Sigmoid colon (tissue), 7 donors: ENCODE results near the gene OPRD1. TPM values are rescaled to one million over a fixed set of nuclear protein-coding genes. Genes with fewer than 3 reads are reported as not detected.

Source experiments
- DNase-seq: peaks from one replicate; pipeline ENCODE4 v3.0.0-alpha.2; 2019
- H3K27ac ChIP-seq, 4 donors: fragments of 200-600 bp; sonication (generic); one replicate each; pipeline ENCODE4 v1.5.1; 2016 to 2019; ENCODE audit warnings: mild to moderate bottlenecking in 1 of 4
- H3K27me3 ChIP-seq, 3 donors: fragments of 200-600 bp; sonication (generic); one replicate each; pipeline ENCODE4 v1.5.1; 2019; ENCODE audit warnings: mild to moderate bottlenecking in 1 of 3
- H3K36me3 ChIP-seq, 4 donors: fragments of 200-600 bp; sonication (generic); one replicate each; pipeline ENCODE4 v1.5.1; 2016 to 2019
- H3K4me1 ChIP-seq, 4 donors: fragments of 200-600 bp; sonication (generic); one replicate each; pipeline ENCODE4 v1.5.1; 2017 to 2019
- H3K4me3 ChIP-seq, 4 donors: fragments of 200-600 bp; sonication (generic); one replicate each; pipeline ENCODE4 v1.5.1; 2017 to 2019; ENCODE audit warnings: mild to moderate bottlenecking in 2 of 4, moderate library complexity in 1 of 4
- H3K9me3 ChIP-seq, 4 donors: fragments of 200-600 bp in 3 of 4; sonication (generic) in 3 of 4; one replicate each; pipeline versions ENCODE4 v1.5.1 to v1.6.1; 2013 to 2019
- CTCF ChIP-seq, 4 experiments: fragments of 450-650 bp in 3 of 4; fragments of 200-600 bp in 1 of 4; IDR thresholded peaks; one replicate each; pipeline ENCODE4 v1.5.1; 2016 to 2019; ENCODE audit warnings: antibody characterized with exemption in 4 of 4, mild to moderate bottlenecking in 3 of 4, moderate library complexity in 2 of 4
- EP300 ChIP-seq, 4 donors: sonication (generic); formaldehyde crosslinking; IDR thresholded peaks; one replicate each; pipeline ENCODE4 v1.6.1; 2017; ENCODE audit warnings: antibody characterized with exemption in 4 of 4
- POLR2A ChIP-seq, 2 donors: fragments of 450-650 bp; IDR thresholded peaks; one replicate each; pipeline ENCODE4 v1.6.1; 2016; ENCODE audit warnings: antibody characterized with exemption in 2 of 2, mild to moderate bottlenecking in 2 of 2, moderate library complexity in 2 of 2
- POLR2AphosphoS5 ChIP-seq, 4 donors: sonication (generic); formaldehyde crosslinking; IDR thresholded peaks; one replicate each; pipeline ENCODE4 v1.6.1; 2017; ENCODE audit warnings: antibody characterized with exemption in 4 of 4
- WGBS, 2 donors: extraction: QIAGEN DNeasy Blood & Tissue Kit; methylation state at CpG; one replicate each; pipeline ENCODE4 v1.1.7; 2013; 5-methylcytosine and 5-hydroxymethylcytosine counted together
- intact Hi-C: fragments of 100-400 bp; cut with DNase I; formaldehyde crosslinking; loops from one replicate; pipeline ENCODE4 v1.15.1; 2023
- polyA plus RNA-seq, 3 donors: library from polyadenylated mRNA; stranded (reverse); fragments of 200-250 nt; gene quantifications; one replicate each; pipeline ENCODE4 v1.2.3, GENCODE V29; 2013
- total RNA-seq, 4 donors: library from RNA; depleted of rRNA; stranded (reverse); fragments of >200 nt; gene quantifications; one replicate each; pipeline ENCODE4 v1.1.0, GENCODE V29; 2016
- donor health status: healthy with polysubstance abuse.
- donor health status: Bipolar disorder and iron deficiency.
- donor health status: healthy.

OPRD1 gene
- total and polyA plus RNA-seq, 7 donors, result under 0.01 to 1.8 (median 0.42) TPM; not detected in 1

- 23 to 70% methylated on average over 3 of the region's 3 CpGs for WGBS, 2 donors
- Histone ChIP-seq H3K9me3 (no peaks in the 10 kb centered on the region), H3K27ac (no peak overlapping the region), H3K4me1 (no peaks in the 10 kb centered on the region), H3K4me3 (no peak overlapping the region), H3K27me3 (no peaks in the 10 kb centered on the region), H3K36me3 (no peaks in the 10 kb centered on the region)
- DNase-seq, result no peak
- intact Hi-C loops, result no loop called here
- no peak for TF ChIP-seq EP300 (IDR thresholded peaks at IDR 0.05)
- no peak for TF ChIP-seq POLR2AphosphoS5 (IDR thresholded peaks at IDR 0.05)
- no peak for TF ChIP-seq CTCF (IDR thresholded peaks at IDR 0.05)
- no peak for TF ChIP-seq POLR2A (IDR thresholded peaks at IDR 0.05)
Observed at GRCh38 chr1:28860332-28861073, 48.5 kb downstream of the OPRD1 start.

GRCh38 chr1:28862571-28863403 is 50.8 kb downstream of the OPRD1 start:
- DNase-seq, result no peak
- Histone ChIP-seq H3K27me3 (no peaks in the 10 kb centered on the region), H3K27ac (no peak overlapping the region), H3K9me3 (no peaks in the 10 kb centered on the region), H3K4me3 (no peak overlapping the region), H3K36me3 (no peaks in the 10 kb centered on the region), H3K4me1 (no peaks in the 10 kb centered on the region)
- intact Hi-C loops, result no loop called here
- TF ChIP-seq EP300 (IDR thresholded peaks at IDR 0.05) (no peak), POLR2AphosphoS5 (IDR thresholded peaks at IDR 0.05) (no peak), CTCF (IDR thresholded peaks at IDR 0.05) (no peak), POLR2A (IDR thresholded peaks at IDR 0.05) (no peak)
- WGBS, 2 donors, result 94 to 96% methylated on average over 66 of the region's 66 CpGs

GRCh38 chr1:28864695-28865094 is 52.7 kb downstream of the OPRD1 start:
- 85% methylated on average over 6 of the region's 6 CpGs for WGBS, 2 donors
- H3K4me1 ChIP-seq, result no peaks in the 10 kb centered on the region
- no peaks in the 10 kb centered on the region for H3K9me3 ChIP-seq
- no peak for DNase-seq
- intact Hi-C loops, result no loop called here
- H3K36me3 ChIP-seq, result no peaks in the 10 kb centered on the region
- H3K4me3 ChIP-seq, result no peak overlapping the region
- H3K27ac ChIP-seq, result no peak overlapping the region
- H3K27me3 ChIP-seq, result peaks cover 0 to 6% (median 0%) of the 10 kb centered on the region in 3 donors
- no peak for TF ChIP-seq EP300 (IDR thresholded peaks at IDR 0.05)
- no peak for TF ChIP-seq POLR2AphosphoS5 (IDR thresholded peaks at IDR 0.05)

GRCh38 chr1:28865997-28866650 is 54.2 kb downstream of the OPRD1 start:
- no peak overlapping the region for H3K4me3 ChIP-seq
- no peaks in the 10 kb centered on the region for H3K9me3 ChIP-seq
- no peak overlapping the region for H3K27ac ChIP-seq
- intact Hi-C loops, result no loop called here
- H3K27me3 ChIP-seq, result peaks cover 0 to 8% (median 0%) of the 10 kb centered on the region in 3 donors
- no peaks in the 10 kb centered on the region for H3K4me1 ChIP-seq
- H3K36me3 ChIP-seq, result no peaks in the 10 kb centered on the region
- no peak for DNase-seq
- no peak for TF ChIP-seq CTCF (IDR thresholded peaks at IDR 0.05)
- no peak for TF ChIP-seq POLR2AphosphoS5 (IDR thresholded peaks at IDR 0.05)
- TF ChIP-seq POLR2A (IDR thresholded peaks at IDR 0.05), result no peak
- TF ChIP-seq EP300 (IDR thresholded peaks at IDR 0.05), result no peak
- 83 to 84% methylated on average over 10 of the region's 10 CpGs for WGBS, 2 donors

GRCh38 chr1:28867850-28868249 is 55.9 kb downstream of the OPRD1 start:
- H3K4me3 ChIP-seq, result no peak overlapping the region
- H3K27me3 ChIP-seq, result peaks cover 0 to 8% (median 0%) of the 10 kb centered on the region in 3 donors
- H3K9me3 ChIP-seq, result no peaks in the 10 kb centered on the region
- DNase-seq, result no peak
- intact Hi-C loops, result no loop called here
- TF ChIP-seq EP300 (IDR thresholded peaks at IDR 0.05), result no peak
- no peak for TF ChIP-seq POLR2A (IDR thresholded peaks at IDR 0.05)
- TF ChIP-seq CTCF (IDR thresholded peaks at IDR 0.05), result no peak
- TF ChIP-seq POLR2AphosphoS5 (IDR thresholded peaks at IDR 0.05), result no peak
- no peaks in the 10 kb centered on the region for H3K36me3 ChIP-seq
- no peaks in the 10 kb centered on the region for H3K4me1 ChIP-seq
- WGBS, 2 donors, result 76 to 79% methylated on average over 3 of the region's 3 CpGs
- no peak overlapping the region for H3K27ac ChIP-seq
